Measurements from ENCODE around the gene LRRC8E.

The LRRC8E gene

GRCh38 chr19:7921302-7921966 is 33.1 kb downstream of the LRRC8E start:
- Histone ChIP-seq H3K79me2 (ENCODE audit: insufficient read depth, low read length) (no peaks in the 10 kb centered on the region), H3K4me2 (ENCODE audit: low read depth, low read length, poor library complexity, severe bottlenecking) (peak overlapping the region; percentile 94), H3K4me1 (ENCODE audit: insufficient read depth, low read length, poor library complexity, severe bottlenecking) (peaks cover 15% of the 10 kb centered on the region), H3K9me2 (replicated peaks; ENCODE audit: low read depth, low read length) (no peaks in the 10 kb centered on the region), H3F3A (ENCODE audit: low read depth) (no peaks in the 10 kb centered on the region), H4K20me1 (ENCODE audit: insufficient read depth, low read length, poor library complexity, severe bottlenecking) (peaks cover 8% of the 10 kb centered on the region), H3K27me3 (ENCODE audit: insufficient read depth, low read length, poor library complexity, severe bottlenecking) (no peaks in the 10 kb centered on the region), H3K9ac (ENCODE audit: low read depth, low read length, poor library complexity, severe bottlenecking) (peak overlapping the region; percentile 73), H3K4me3 (ENCODE audit: low read length, poor library complexity, severe bottlenecking) (peak overlapping the region; percentile 82), H3K36me3 (ENCODE audit: insufficient read depth, low read length) (no peaks in the 10 kb centered on the region), H3K9me3 (ENCODE audit: insufficient read depth, low read depth, low read length) (no peaks in the 10 kb centered on the region), H2AFZ (ENCODE audit: low read length) (peak overlapping the region; percentile 64; the same call in 1 of the 2 replicates)
- TF ChIP-seq EZH2phosphoT487 (IDR thresholded peaks at IDR 0.05; ENCODE audit: borderline replicate concordance) (no peak), CTCF (conservative IDR thresholded peaks at IDR 0.05; ENCODE audit: low read length) (no peak)

- H3K4me2 ChIP-seq (ENCODE audit: low read depth, low read length, poor library complexity, severe bottlenecking), result peak overlapping the region; percentile 94
- no peaks in the 10 kb centered on the region for H3K9me2 ChIP-seq (replicated peaks; ENCODE audit: low read depth, low read length)
- peaks cover 8% of the 10 kb centered on the region for H4K20me1 ChIP-seq (ENCODE audit: insufficient read depth, low read length, poor library complexity, severe bottlenecking)
- H3K4me1 ChIP-seq (ENCODE audit: insufficient read depth, low read length, poor library complexity, severe bottlenecking), result peaks cover 15% of the 10 kb centered on the region
- H3K9ac ChIP-seq (ENCODE audit: low read depth, low read length, poor library complexity, severe bottlenecking), result no peak overlapping the region
- H3F3A ChIP-seq (ENCODE audit: low read depth), result no peaks in the 10 kb centered on the region
- H3K4me3 ChIP-seq (ENCODE audit: low read length, poor library complexity, severe bottlenecking), result no peak overlapping the region
- no peak overlapping the region for H2AFZ ChIP-seq (ENCODE audit: low read length)
- no peaks in the 10 kb centered on the region for H3K79me2 ChIP-seq (ENCODE audit: insufficient read depth, low read length)
- no peaks in the 10 kb centered on the region for H3K9me3 ChIP-seq (ENCODE audit: insufficient read depth, low read depth, low read length)
- no peaks in the 10 kb centered on the region for H3K27me3 ChIP-seq (ENCODE audit: insufficient read depth, low read length, poor library complexity, severe bottlenecking)
- H3K36me3 ChIP-seq (ENCODE audit: insufficient read depth, low read length), result no peaks in the 10 kb centered on the region
- TF ChIP-seq CTCF (conservative IDR thresholded peaks at IDR 0.05; ENCODE audit: low read length) (no peak), EZH2phosphoT487 (IDR thresholded peaks at IDR 0.05; ENCODE audit: borderline replicate concordance) (no peak)
Measured at GRCh38 chr19:7921967-7922835, 33.9 kb downstream of the LRRC8E start.

GRCh38 chr19:7922836-7923195 is 34.5 kb downstream of the LRRC8E start:
- no peak overlapping the region for H3K4me2 ChIP-seq (ENCODE audit: low read depth, low read length, poor library complexity, severe bottlenecking)
- H3K9ac ChIP-seq (ENCODE audit: low read depth, low read length, poor library complexity, severe bottlenecking), result no peak overlapping the region
- peaks cover 15% of the 10 kb centered on the region for H3K4me1 ChIP-seq (ENCODE audit: insufficient read depth, low read length, poor library complexity, severe bottlenecking)
- no peak overlapping the region for H2AFZ ChIP-seq (ENCODE audit: low read length)
- H3K9me2 ChIP-seq (replicated peaks; ENCODE audit: low read depth, low read length), result no peaks in the 10 kb centered on the region
- H3K9me3 ChIP-seq (ENCODE audit: insufficient read depth, low read depth, low read length), result no peaks in the 10 kb centered on the region
- H3K27me3 ChIP-seq (ENCODE audit: insufficient read depth, low read length, poor library complexity, severe bottlenecking), result no peaks in the 10 kb centered on the region
- peaks cover 8% of the 10 kb centered on the region for H4K20me1 ChIP-seq (ENCODE audit: insufficient read depth, low read length, poor library complexity, severe bottlenecking)
- no peaks in the 10 kb centered on the region for H3F3A ChIP-seq (ENCODE audit: low read depth)
- H3K79me2 ChIP-seq (ENCODE audit: insufficient read depth, low read length), result no peaks in the 10 kb centered on the region
- H3K36me3 ChIP-seq (ENCODE audit: insufficient read depth, low read length), result no peaks in the 10 kb centered on the region
- TF ChIP-seq CTCF (conservative IDR thresholded peaks at IDR 0.05; ENCODE audit: low read length), result no peak
- TF ChIP-seq EZH2phosphoT487 (IDR thresholded peaks at IDR 0.05; ENCODE audit: borderline replicate concordance), result no peak
- H3K4me3 ChIP-seq (ENCODE audit: low read length, poor library complexity, severe bottlenecking), result no peak overlapping the region
